RWPE2 (cell line): ENCODE data around the gene EIF4E1B.
"Not testable (repeated sequence)": the region's sequence is repeated elsewhere in the genome, so short reads cannot be mapped to it uniquely, and the experiment has no call there.

Experiments used
- ATAC-seq: fragments of 200-7000 bp; cut with Tn5 transposase; 3 replicates; pipeline ENCODE4 v1.9.1; 2021; ENCODE audit warnings: low read depth
- DNase-seq: peaks from one replicate; pipeline ENCODE4 v3.0.0-alpha.2; 2020; ENCODE audit warnings: low spot score
- H3K27ac ChIP-seq: fragments of 450-650 bp; 2 replicates; pipeline ENCODE4 v1.5.1; 2017; ENCODE audit warnings: mild to moderate bottlenecking; ENCODE audit not compliant: poor library complexity, severe bottlenecking
- H3K27me3 ChIP-seq: fragments of 250-450 bp; sonication (Bioruptor Pico); 2 replicates; pipeline ENCODE4 v1.5.1; 2021; ENCODE audit warnings: mild to moderate bottlenecking, moderate library complexity; ENCODE audit not compliant: insufficient read depth, poor library complexity, severe bottlenecking
- H3K36me3 ChIP-seq: fragments of 250-450 bp; sonication (Bioruptor Pico); 2 replicates; pipeline ENCODE4 v1.5.1; 2020; ENCODE audit warnings: low read depth, mild to moderate bottlenecking, moderate library complexity
- H3K4me1 ChIP-seq: fragments of 250-450 bp; sonication (Bioruptor Pico); 2 replicates; pipeline ENCODE4 v1.5.1; 2021; ENCODE audit warnings: mild to moderate bottlenecking, moderate library complexity; ENCODE audit not compliant: insufficient read depth, poor library complexity, severe bottlenecking
- H3K4me3 ChIP-seq: fragments of 250-450 bp; sonication (Bioruptor Pico); 2 replicates; pipeline ENCODE4 v1.5.1; 2021; ENCODE audit warnings: mild to moderate bottlenecking, moderate library complexity; ENCODE audit not compliant: severe bottlenecking
- H3K9me3 ChIP-seq: fragments of 250-450 bp; sonication (Bioruptor Pico); 2 replicates; pipeline ENCODE4 v1.5.1; 2021; ENCODE audit warnings: mild to moderate bottlenecking, moderate library complexity; ENCODE audit not compliant: severe bottlenecking
- CTCF ChIP-seq: fragments of 450-650 bp; IDR thresholded peaks from one replicate; pipeline ENCODE4 v1.5.1; 2017; ENCODE audit warnings: mild to moderate bottlenecking, moderate library complexity; ENCODE audit not compliant: poor library complexity, severe bottlenecking

EIF4E1B gene

GRCh38 chr5:176589039-176589769 lies 41.3 kb upstream of the EIF4E1B start:
- H3K9me3 ChIP-seq = peaks cover 7% of the 10 kb centered on the region
- no peak overlapping the region for H3K4me3 ChIP-seq
- no peak overlapping the region for H3K27ac ChIP-seq
- no peaks in the 10 kb centered on the region for H3K4me1 ChIP-seq
- H3K36me3 ChIP-seq = no peaks in the 10 kb centered on the region
- ATAC-seq = no peak
- TF ChIP-seq CTCF = no peak
- no peaks in the 10 kb centered on the region for H3K27me3 ChIP-seq
- DNase-seq = peak; percentile 70

- no peak for TF ChIP-seq CTCF
- Histone ChIP-seq H3K27ac (no peak overlapping the region), H3K4me1 (no peaks in the 10 kb centered on the region), H3K27me3 (no peaks in the 10 kb centered on the region), H3K9me3 (peaks cover under 1% of the 10 kb centered on the region), H3K4me3 (no peak overlapping the region), H3K36me3 (no peaks in the 10 kb centered on the region)
- peak; percentile 5; the same call in 1 of the 3 replicates for ATAC-seq
- no peak for DNase-seq
Observed at GRCh38 chr5:176590035-176590717, 40.3 kb upstream of the EIF4E1B start.

GRCh38 chr5:176591667-176592066 lies 38.8 kb upstream of the EIF4E1B start:
- H3K27ac ChIP-seq, DNase-seq, H3K9me3 ChIP-seq, H3K36me3 ChIP-seq, H3K4me1 ChIP-seq, H3K27me3 ChIP-seq, H3K4me3 ChIP-seq, ATAC-seq: not testable (repeated sequence)

- H3K27me3 ChIP-seq = no peaks in the 10 kb centered on the region
- no peak overlapping the region for H3K27ac ChIP-seq
- ATAC-seq (no peak), DNase-seq (no peak)
- TF ChIP-seq CTCF = no peak
- no peak overlapping the region for H3K4me3 ChIP-seq
- H3K36me3 ChIP-seq = no peaks in the 10 kb centered on the region
- H3K9me3 ChIP-seq = no peaks in the 10 kb centered on the region
- H3K4me1 ChIP-seq = no peaks in the 10 kb centered on the region
Observed at GRCh38 chr5:176592573-176592972, 37.9 kb upstream of the EIF4E1B start.

- DNase-seq = peak; percentile 63
- no peaks in the 10 kb centered on the region for H3K4me1 ChIP-seq
- ATAC-seq = no peak
- no peaks in the 10 kb centered on the region for H3K27me3 ChIP-seq
- H3K36me3 ChIP-seq = no peaks in the 10 kb centered on the region
- no peak for TF ChIP-seq CTCF
- no peak overlapping the region for H3K4me3 ChIP-seq
- no peak overlapping the region for H3K27ac ChIP-seq
- no peaks in the 10 kb centered on the region for H3K9me3 ChIP-seq
Observed at GRCh38 chr5:176593273-176593869, 37.1 kb upstream of the EIF4E1B start.
